Activated CD8-positive, alpha-beta T cell treated with anti-CD3 and anti-CD28 coated beads for 36 hours (primary cell): ENCODE data around the gene NRGN. TPM values are rescaled to one million over a fixed set of nuclear protein-coding genes. Genes with fewer than 3 reads are reported as not detected.

Experiments used
- ATAC-seq: fragments of 200-7000 bp; cut with Tn5 transposase; one replicate; pipeline ENCODE4 v1.10.0; 2021; ENCODE audit warnings: mild to moderate bottlenecking, moderate library complexity
- CTCF ChIA-PET: fragments of 350-600 bp; sonication (Branson Sonifier 250); formaldehyde crosslinking; loops from one replicate; lab custom pipeline; 2021; ENCODE audit warnings: antibody characterized with exemption; lab: Charles Lee
- POLR2A ChIA-PET: fragments of 350-600 bp; sonication (Branson Sonifier 250); formaldehyde crosslinking; loops from one replicate; lab custom pipeline; 2021; ENCODE audit warnings: antibody characterized with exemption; lab: Charles Lee
- DNase-seq: peaks from one replicate; pipeline ENCODE4 v3.0.0-alpha.2; 2020
- H3K27ac Mint-ChIP-seq: one replicate; pipeline ENCODE4 v1.8.0; 2021; ENCODE audit warnings: mild to moderate bottlenecking, mixed read lengths
- H3K27me3 Mint-ChIP-seq: one replicate; pipeline ENCODE4 v1.8.0; 2021; ENCODE audit warnings: mixed read lengths
- H3K36me3 Mint-ChIP-seq: one replicate; pipeline ENCODE4 v1.8.0; 2021; ENCODE audit warnings: low read depth, mixed read lengths
- H3K4me1 Mint-ChIP-seq: one replicate; pipeline ENCODE4 v1.8.0; 2021; ENCODE audit warnings: low read depth, mixed read lengths
- H3K4me3 Mint-ChIP-seq: one replicate; pipeline ENCODE4 v1.8.0; 2021; ENCODE audit warnings: mild to moderate bottlenecking, moderate library complexity, mixed read lengths
- H3K9me3 Mint-ChIP-seq: one replicate; pipeline ENCODE4 v1.8.0; 2021; ENCODE audit warnings: mixed read lengths
- CTCF ChIP-seq: fragments of 200-600 bp; IDR thresholded peaks from one replicate; pipeline ENCODE4 v1.8.0; 2022; ENCODE audit warnings: antibody characterized with exemption, mild to moderate bottlenecking
- intact Hi-C: fragments of 100-400 bp; cut with micrococcal nuclease; formaldehyde crosslinking; loops from one replicate; pipeline ENCODE4 v1.10.0; 2022
- total RNA-seq, 2 experiments: library from RNA; stranded (reverse); gene quantifications; one replicate each; pipeline ENCODE4 v1.2.3, GENCODE V29; 2021

NRGN gene
- total RNA-seq, 2 experiments from 2014 or later, result 5.7 to 6.4 TPM

GRCh38 chr11:124719534-124719933 is 20.2 kb upstream of the NRGN start:
- Mint-ChIP-seq H3K4me1 (peaks cover 20% of the 10 kb centered on the region), H3K27me3 (peaks cover 51% of the 10 kb centered on the region), H3K9me3 (no peaks in the 10 kb centered on the region), H3K36me3 (no peaks in the 10 kb centered on the region), H3K4me3 (no peak overlapping the region), H3K27ac (no peak overlapping the region)
- intact Hi-C loops, result no loop called here
- ChIA-PET CTCF (interaction anchor here (1.1 kb wide), 1 partner anchor 13 kb away, joined by 3 read pairs; no protein-coding TSS in a partner anchor), POLR2A (no interaction called here)
- DNase-seq (no peak), ATAC-seq (no peak)
- TF ChIP-seq CTCF, result no peak

- intact Hi-C loops, result no loop called here
- CTCF ChIA-PET, result interaction anchor here (1.2 kb wide), 1 partner anchor 116 kb away, joined by 3 read pairs; no protein-coding TSS in a partner anchor
Measured at GRCh38 chr11:124722176-124722575, 17.6 kb upstream of the NRGN start.

GRCh38 chr11:124724979-124725718 is 14.6 kb upstream of the NRGN start:
- intact Hi-C loops, result no loop called here
- DNase-seq (no peak), ATAC-seq (no peak)
- TF ChIP-seq CTCF, result no peak
- ChIA-PET CTCF (no interaction called here), POLR2A (no interaction called here)
- H3K27ac Mint-ChIP-seq, result no peak overlapping the region
- H3K36me3 Mint-ChIP-seq, result no peaks in the 10 kb centered on the region
- peaks cover 14% of the 10 kb centered on the region for H3K4me1 Mint-ChIP-seq
- H3K9me3 Mint-ChIP-seq, result no peaks in the 10 kb centered on the region
- H3K27me3 Mint-ChIP-seq, result peaks cover 29% of the 10 kb centered on the region
- no peak overlapping the region for H3K4me3 Mint-ChIP-seq

More at GRCh38 chr11:124722176-124722575, 17.6 kb upstream of the NRGN start:
- TF ChIP-seq CTCF, result no peak
- Mint-ChIP-seq H3K27me3 (peaks cover 48% of the 10 kb centered on the region), H3K27ac (no peak overlapping the region), H3K9me3 (no peaks in the 10 kb centered on the region), H3K4me3 (no peak overlapping the region), H3K36me3 (no peaks in the 10 kb centered on the region), H3K4me1 (peaks cover 25% of the 10 kb centered on the region)
- DNase-seq, result no peak
- ATAC-seq, result no peak
- POLR2A ChIA-PET, result no interaction called here

GRCh38 chr11:124725719-124726105 is 14.0 kb upstream of the NRGN start:
- CTCF ChIA-PET, result no interaction called here
- Mint-ChIP-seq H3K9me3 (no peaks in the 10 kb centered on the region), H3K4me3 (no peak overlapping the region), H3K36me3 (no peaks in the 10 kb centered on the region), H3K4me1 (peaks cover 14% of the 10 kb centered on the region), H3K27me3 (peaks cover 29% of the 10 kb centered on the region), H3K27ac (no peak overlapping the region)
- intact Hi-C loops, result no loop called here
- DNase-seq (no peak), ATAC-seq (no peak)
- POLR2A ChIA-PET, result no interaction called here
- TF ChIP-seq CTCF, result no peak

GRCh38 chr11:124727474-124727873 is 12.3 kb upstream of the NRGN start:
- DNase-seq, result no peak
- H3K27me3 Mint-ChIP-seq, result peaks cover 26% of the 10 kb centered on the region
- no peaks in the 10 kb centered on the region for H3K9me3 Mint-ChIP-seq
- ChIA-PET CTCF (no interaction called here), POLR2A (no interaction called here)
- ATAC-seq, result no peak
- TF ChIP-seq CTCF, result no peak
- H3K4me1 Mint-ChIP-seq, result peaks cover 9% of the 10 kb centered on the region
- no peak overlapping the region for H3K27ac Mint-ChIP-seq
- H3K36me3 Mint-ChIP-seq, result no peaks in the 10 kb centered on the region
- intact Hi-C loops, result no loop called here
- H3K4me3 Mint-ChIP-seq, result no peak overlapping the region
